SKM-1 (cell line): ENCODE data around the gene ZRANB3.
"Not testable (repeated sequence)": the region's sequence is repeated elsewhere in the genome, so short reads cannot be mapped to it uniquely, and the experiment has no call there.

Source experiments
- DNase-seq: peaks from one replicate; lab custom pipeline; 2025; ENCODE audit not compliant: unreplicated experiment; lab: John Stamatoyannopoulos, UW

Gene ZRANB3

GRCh38 chr2:135093193-135093592, 437.8 kb downstream of the ZRANB3 start:
- DNase-seq: no peak

- DNase-seq: no peak
These were observed 439.3 kb downstream of the ZRANB3 start for GRCh38 chr2:135091681-135092080.

GRCh38 chr2:135089597-135089996, 441.4 kb downstream of the ZRANB3 start:
- not testable (repeated sequence) for DNase-seq
